ENCODE data around the gene HSCB.
"Not testable (repeated sequence)": the region's sequence is repeated elsewhere in the genome, so short reads cannot be mapped to it uniquely, and the experiment has no call there.

The HSCB gene

GRCh38 chr22:28734393-28734792 lies 7.4 kb upstream of the HSCB start:
- TF ChIP-seq POLR2AphosphoS5 (IDR thresholded peaks at IDR 0.05; ENCODE audit: borderline replicate concordance, low read depth, low read length), result no peak
- DNase-seq (ENCODE audit: low read depth, low spot score), result no peak
- H3K27ac ChIP-seq, result no peak overlapping the region
- H3K9ac ChIP-seq (ENCODE audit: insufficient read length), result no peak overlapping the region
- H3K4me3 ChIP-seq, result no peak overlapping the region
- H3K9me3 ChIP-seq (ENCODE audit: low read depth, low read length), result no peaks in the 10 kb centered on the region
- peaks cover 16% of the 10 kb centered on the region for H3K36me3 ChIP-seq (ENCODE audit: insufficient read depth, low read length)

- no peaks in the 10 kb centered on the region for H3K9me3 ChIP-seq (ENCODE audit: low read depth, low read length)
- H3K27ac ChIP-seq, result no peak overlapping the region
- H3K4me3 ChIP-seq, result no peak overlapping the region
- TF ChIP-seq EZH2 (IDR thresholded peaks at IDR 0.05) (no peak), FOXP2 (optimal IDR thresholded peaks at IDR 0.05; ENCODE audit: control extremely low read depth, extremely low read length, insufficient read depth) (no peak), POLR2AphosphoS5 (IDR thresholded peaks at IDR 0.05; ENCODE audit: borderline replicate concordance, low read depth, low read length) (no peak)
- DNase-seq (ENCODE audit: low read depth, low spot score), result no peak
- H3K9ac ChIP-seq (ENCODE audit: insufficient read length), result no peak overlapping the region
- peaks cover 16% of the 10 kb centered on the region for H3K36me3 ChIP-seq (ENCODE audit: insufficient read depth, low read length)
Measured at GRCh38 chr22:28736301-28737155, 5.3 kb upstream of the HSCB start.

GRCh38 chr22:28737701-28738100 lies 4.1 kb upstream of the HSCB start:
- no peak for TF ChIP-seq POLR2AphosphoS5 (IDR thresholded peaks at IDR 0.05; ENCODE audit: borderline replicate concordance, low read depth, low read length)
- no peak for TF ChIP-seq FOXP2 (optimal IDR thresholded peaks at IDR 0.05; ENCODE audit: control extremely low read depth, extremely low read length, insufficient read depth)
- no peak for TF ChIP-seq EZH2 (IDR thresholded peaks at IDR 0.05)
- Histone ChIP-seq H3K9me3 (ENCODE audit: low read depth, low read length) (no peaks in the 10 kb centered on the region), H3K9ac (ENCODE audit: insufficient read length) (no peak overlapping the region), H3K27ac (no peak overlapping the region), H3K36me3 (ENCODE audit: insufficient read depth, low read length) (peaks cover 16% of the 10 kb centered on the region), H3K4me3 (no peak overlapping the region)
- no peak for DNase-seq (ENCODE audit: low read depth, low spot score)

DNA sequence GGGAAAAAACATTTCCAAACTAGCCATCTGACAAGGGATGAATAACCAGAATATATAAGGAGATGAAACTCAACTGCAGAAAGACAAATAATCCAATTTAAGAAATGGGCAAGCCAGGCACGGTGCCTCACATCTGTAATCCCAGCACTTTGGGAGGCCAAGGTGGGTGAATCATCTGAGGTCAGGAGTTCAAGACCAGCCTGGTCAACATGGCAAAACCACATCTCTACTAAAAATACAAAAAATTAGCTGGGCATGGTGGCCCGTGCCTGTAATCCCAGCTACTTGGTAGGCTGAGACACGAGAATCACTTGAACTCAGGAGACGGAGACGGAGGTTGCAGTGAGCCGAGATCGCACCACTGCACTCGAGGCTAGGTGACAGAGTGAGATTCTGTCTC lies 3.0 kb upstream of the HSCB start:
- H3K36me3 ChIP-seq (ENCODE audit: insufficient read depth, low read length); H3K4me3 ChIP-seq; H3K9me3 ChIP-seq (ENCODE audit: low read depth, low read length); H3K9ac ChIP-seq (ENCODE audit: insufficient read length); DNase-seq (ENCODE audit: low read depth, low spot score); H3K27ac ChIP-seq: not testable (repeated sequence)

DNA sequence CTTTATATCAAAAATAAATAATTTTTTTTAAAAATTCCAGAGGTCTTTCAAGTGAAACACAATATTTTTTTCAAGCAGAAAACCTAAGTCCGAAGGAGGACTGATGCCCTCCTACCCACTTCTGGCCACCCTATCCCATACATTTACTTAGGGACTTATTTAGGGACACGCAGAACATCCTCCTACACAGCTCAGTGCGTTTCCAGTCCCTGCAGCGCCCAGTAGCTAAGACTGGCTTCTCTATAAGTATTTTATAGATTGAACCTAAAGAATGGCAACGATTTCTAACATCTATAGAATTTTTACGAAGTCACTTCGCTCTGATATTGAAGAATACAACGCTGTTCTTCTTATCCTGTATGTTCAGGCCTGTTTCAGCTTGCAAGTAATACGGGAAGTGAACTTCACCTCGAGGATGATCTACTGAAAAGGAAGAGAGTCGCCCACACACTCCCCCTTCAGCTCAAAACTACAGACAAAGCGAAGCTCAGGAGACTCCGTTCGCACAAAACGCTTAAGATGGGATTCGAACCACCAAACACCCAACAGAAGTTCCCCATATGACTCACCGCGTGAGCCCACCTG lies 547 bp upstream of the HSCB start:
- DNase-seq (ENCODE audit: low read depth, low spot score), result no peak
- TF ChIP-seq FOXP2 (optimal IDR thresholded peaks at IDR 0.05; ENCODE audit: control extremely low read depth, extremely low read length, insufficient read depth), result no peak
- TF ChIP-seq POLR2AphosphoS5 (IDR thresholded peaks at IDR 0.05; ENCODE audit: borderline replicate concordance, low read depth, low read length), result peak; percentile 81; the same call in 1 of the 2 replicates
- peak overlapping the region; percentile 90 for H3K9ac ChIP-seq (ENCODE audit: insufficient read length)
- peaks cover 19% of the 10 kb centered on the region; the same call in 1 of the 2 replicates for H3K36me3 ChIP-seq (ENCODE audit: insufficient read depth, low read length)
- H3K27ac ChIP-seq, result peak overlapping the region; percentile 60; the same call in 1 of the 2 replicates
- peak overlapping the region; percentile 92 for H3K4me3 ChIP-seq
- no peaks in the 10 kb centered on the region for H3K9me3 ChIP-seq (ENCODE audit: low read depth, low read length)

- TF ChIP-seq FOXP2 (optimal IDR thresholded peaks at IDR 0.05; ENCODE audit: control extremely low read depth, extremely low read length, insufficient read depth) (no peak), EZH2 (IDR thresholded peaks at IDR 0.05) (no peak), POLR2AphosphoS5 (IDR thresholded peaks at IDR 0.05; ENCODE audit: borderline replicate concordance, low read depth, low read length) (no peak)
- H3K9me3 ChIP-seq (ENCODE audit: low read depth, low read length), result no peaks in the 10 kb centered on the region
- peak overlapping the region; percentile 42; the same call in 1 of the 2 replicates for H3K27ac ChIP-seq
- H3K9ac ChIP-seq (ENCODE audit: insufficient read length), result peak overlapping the region; percentile 68
- DNase-seq (ENCODE audit: low read depth, low spot score), result no peak
- peaks cover 27% of the 10 kb centered on the region; the same call in 1 of the 2 replicates for H3K36me3 ChIP-seq (ENCODE audit: insufficient read depth, low read length)
- peak overlapping the region; percentile 92 for H3K4me3 ChIP-seq
Measured at GRCh38 chr22:28742562-28742962, 723 bp downstream of the HSCB start.

DNA sequence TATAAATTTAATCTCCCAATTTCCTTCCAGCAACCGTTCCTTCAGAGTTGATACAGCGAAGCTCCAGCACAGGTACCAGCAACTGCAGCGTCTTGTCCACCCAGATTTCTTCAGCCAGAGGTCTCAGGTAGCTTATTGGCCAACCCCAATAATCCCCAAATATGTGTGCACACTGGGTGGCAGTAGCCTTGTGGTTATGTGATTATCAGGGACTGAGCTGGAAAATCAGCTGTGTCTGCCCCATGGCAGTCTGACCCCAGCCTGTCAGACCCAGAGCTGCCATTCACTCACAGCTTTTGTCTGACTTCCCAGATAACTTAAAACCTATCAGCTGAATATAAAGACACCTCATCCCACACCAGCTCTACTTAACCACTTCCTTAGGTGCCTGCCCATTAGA lies 2.0 kb downstream of the HSCB start:
- TF ChIP-seq EZH2 (IDR thresholded peaks at IDR 0.05) (no peak), POLR2AphosphoS5 (IDR thresholded peaks at IDR 0.05; ENCODE audit: borderline replicate concordance, low read depth, low read length) (no peak), FOXP2 (optimal IDR thresholded peaks at IDR 0.05; ENCODE audit: control extremely low read depth, extremely low read length, insufficient read depth) (no peak)

DNA sequence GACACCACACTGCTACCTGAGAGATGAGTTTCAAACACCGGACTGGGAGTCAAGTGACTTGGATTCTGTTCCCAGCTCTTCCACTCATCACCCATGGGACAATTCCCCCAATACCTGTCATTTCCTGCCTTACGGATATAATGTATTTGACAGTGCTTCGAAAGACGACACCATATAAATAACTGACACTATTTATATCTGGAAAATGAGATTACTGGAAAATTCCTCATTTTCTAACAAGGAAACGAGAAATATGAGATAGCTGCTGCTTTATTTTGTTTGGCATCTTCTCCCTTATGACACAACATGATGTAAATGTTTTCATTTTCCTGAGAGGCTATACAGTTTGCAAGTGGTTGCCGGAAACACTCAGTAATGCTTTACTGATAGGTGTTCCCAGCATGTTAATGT lies 8.6 kb downstream of the HSCB start:
- TF ChIP-seq FOXP2 (optimal IDR thresholded peaks at IDR 0.05; ENCODE audit: control extremely low read depth, extremely low read length, insufficient read depth) (no peak), POLR2AphosphoS5 (IDR thresholded peaks at IDR 0.05; ENCODE audit: borderline replicate concordance, low read depth, low read length) (no peak), EZH2 (IDR thresholded peaks at IDR 0.05) (no peak)
- H3K4me3 ChIP-seq, result no peak overlapping the region
- no peak for DNase-seq (ENCODE audit: low read depth, low spot score)
- no peaks in the 10 kb centered on the region for H3K9me3 ChIP-seq (ENCODE audit: low read depth, low read length)
- H3K36me3 ChIP-seq (ENCODE audit: insufficient read depth, low read length), result peaks cover 18% of the 10 kb centered on the region; the same call in 1 of the 2 replicates
- H3K27ac ChIP-seq, result no peak overlapping the region
- no peak overlapping the region for H3K9ac ChIP-seq (ENCODE audit: insufficient read length)

More for the DNA sequence above, 2.0 kb downstream of the HSCB start:
- no peak overlapping the region for H3K9ac ChIP-seq (ENCODE audit: insufficient read length)
- no peak overlapping the region for H3K4me3 ChIP-seq
- H3K9me3 ChIP-seq (ENCODE audit: low read depth, low read length), result no peaks in the 10 kb centered on the region
- no peak overlapping the region for H3K27ac ChIP-seq
- DNase-seq (ENCODE audit: low read depth, low spot score), result no peak
- peaks cover 30% of the 10 kb centered on the region; the same call in 1 of the 2 replicates for H3K36me3 ChIP-seq (ENCODE audit: insufficient read depth, low read length)

GRCh38 chr22:28754512-28754911 lies 12.7 kb downstream of the HSCB start:
- H3K27ac ChIP-seq; DNase-seq (ENCODE audit: low read depth, low spot score); H3K36me3 ChIP-seq (ENCODE audit: insufficient read depth, low read length); H3K9ac ChIP-seq (ENCODE audit: insufficient read length); H3K9me3 ChIP-seq (ENCODE audit: low read depth, low read length); H3K4me3 ChIP-seq: not testable (repeated sequence)
